ENCODE measurements around the gene TSPOAP1.

DNA sequence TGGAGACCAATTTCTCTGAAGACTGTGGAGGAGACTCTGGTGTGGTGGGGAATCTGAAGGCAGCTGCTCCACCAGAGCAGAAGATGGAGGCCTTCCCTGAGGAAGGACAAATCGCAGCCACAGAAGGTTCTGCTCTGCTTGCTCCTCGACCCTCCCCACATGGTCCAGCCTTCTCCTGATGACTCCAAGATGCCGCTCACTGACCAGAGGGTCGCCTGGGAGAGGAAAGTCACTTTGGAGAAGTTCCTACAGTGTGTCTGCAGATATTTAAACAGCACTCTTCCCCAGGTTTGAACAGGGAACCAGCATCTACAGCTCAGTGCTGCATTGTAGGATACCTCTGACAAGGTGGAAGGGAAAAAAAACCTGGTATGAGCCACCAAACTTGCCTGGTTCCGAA is 44.4 kb upstream of the TSPOAP1 start:
- TF ChIP-seq, protein P1, sequence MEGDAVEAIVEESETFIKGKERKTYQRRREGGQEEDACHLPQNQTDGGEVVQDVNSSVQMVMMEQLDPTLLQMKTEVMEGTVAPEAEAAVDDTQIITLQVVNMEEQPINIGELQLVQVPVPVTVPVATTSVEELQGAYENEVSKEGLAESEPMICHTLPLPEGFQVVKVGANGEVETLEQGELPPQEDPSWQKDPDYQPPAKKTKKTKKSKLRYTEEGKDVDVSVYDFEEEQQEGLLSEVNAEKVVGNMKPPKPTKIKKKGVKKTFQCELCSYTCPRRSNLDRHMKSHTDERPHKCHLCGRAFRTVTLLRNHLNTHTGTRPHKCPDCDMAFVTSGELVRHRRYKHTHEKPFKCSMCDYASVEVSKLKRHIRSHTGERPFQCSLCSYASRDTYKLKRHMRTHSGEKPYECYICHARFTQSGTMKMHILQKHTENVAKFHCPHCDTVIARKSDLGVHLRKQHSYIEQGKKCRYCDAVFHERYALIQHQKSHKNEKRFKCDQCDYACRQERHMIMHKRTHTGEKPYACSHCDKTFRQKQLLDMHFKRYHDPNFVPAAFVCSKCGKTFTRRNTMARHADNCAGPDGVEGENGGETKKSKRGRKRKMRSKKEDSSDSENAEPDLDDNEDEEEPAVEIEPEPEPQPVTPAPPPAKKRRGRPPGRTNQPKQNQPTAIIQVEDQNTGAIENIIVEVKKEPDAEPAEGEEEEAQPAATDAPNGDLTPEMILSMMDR (IDR thresholded peaks at IDR 0.05 in 2 of 3, conservative IDR thresholded peaks at IDR 0.05 in 1 of 3; ENCODE audit: control insufficient read depth in 2 of 3, extremely low read depth in 1 of 3, insufficient read depth in 1 of 3, low read depth in 3 of 3, low read length in 3 of 3) = no peak
- TF ChIP-seq SP1 (IDR thresholded peaks at IDR 0.05; ENCODE audit: low read depth, low read length) = no peak
- TF ChIP-seq IKZF2 (IDR thresholded peaks at IDR 0.05) = no peak
- no peak for TF ChIP-seq E2F4 (IDR thresholded peaks at IDR 0.05; ENCODE audit: low read depth, low read length)
- TF ChIP-seq DPF2 (IDR thresholded peaks at IDR 0.05) = no peak
- TF ChIP-seq KDM1A (IDR thresholded peaks at IDR 0.05; ENCODE audit: borderline replicate concordance) = no peak
- no peak for TF ChIP-seq TBL1XR1 (IDR thresholded peaks at IDR 0.05; ENCODE audit: low read depth, low read length)
- no peak for TF ChIP-seq JUND (IDR thresholded peaks at IDR 0.05; ENCODE audit: low read depth, low read length)
- no peak for TF ChIP-seq SMAD1 (IDR thresholded peaks at IDR 0.05; ENCODE audit: low read depth, partially characterized antibody)
- no peak for TF ChIP-seq REST (IDR thresholded peaks at IDR 0.05; ENCODE audit: low read depth, low read length)
- TF ChIP-seq, protein P2, sequence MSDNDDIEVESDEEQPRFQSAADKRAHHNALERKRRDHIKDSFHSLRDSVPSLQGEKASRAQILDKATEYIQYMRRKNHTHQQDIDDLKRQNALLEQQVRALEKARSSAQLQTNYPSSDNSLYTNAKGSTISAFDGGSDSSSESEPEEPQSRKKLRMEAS (IDR thresholded peaks at IDR 0.05; ENCODE audit: low read depth, low read length) = no peak
- no peak for TF ChIP-seq PAX5 (IDR thresholded peaks at IDR 0.05; ENCODE audit: borderline replicate concordance, low read depth, low read length)
- TF ChIP-seq FOXM1 (IDR thresholded peaks at IDR 0.05; ENCODE audit: low read depth, low read length) = no peak
- TF ChIP-seq POLR2AphosphoS2 (IDR thresholded peaks at IDR 0.05; ENCODE audit: low read depth, low read length) = no peak

Measured in GM12878 (cell line).